Measurements from ENCODE around the gene ANXA4. TPM values are rescaled to one million over a fixed set of nuclear protein-coding genes. Genes with fewer than 3 reads are reported as not detected.

The ANXA4 gene
- total RNA-seq, 1 donor = 26.1 TPM

- no peak for DNase-seq (ENCODE audit: low read depth in 2 of 3, low spot score in 2 of 3)
Observed at GRCh38 chr2:69833752-69834151, 91.8 kb downstream of the ANXA4 start.

GRCh38 chr2:69835666-69836065, 93.7 kb downstream of the ANXA4 start:
- no peak for DNase-seq (ENCODE audit: low read depth in 2 of 3, low spot score in 2 of 3)

GRCh38 chr2:69836316-69836715, 94.4 kb downstream of the ANXA4 start:
- no peak for DNase-seq (ENCODE audit: low read depth in 2 of 3, low spot score in 2 of 3)

GRCh38 chr2:69837533-69837932, 95.6 kb downstream of the ANXA4 start:
- no peak for DNase-seq (ENCODE audit: low read depth in 2 of 3, low spot score in 2 of 3)

GRCh38 chr2:69843993-69844392, 102.1 kb downstream of the ANXA4 start:
- DNase-seq (ENCODE audit: low read depth in 2 of 3, low spot score in 2 of 3) = no peak

GRCh38 chr2:69844560-69844959, 102.6 kb downstream of the ANXA4 start:
- DNase-seq (ENCODE audit: low read depth in 2 of 3, low spot score in 2 of 3) = no peak

- no peak for DNase-seq (ENCODE audit: low read depth in 2 of 3, low spot score in 2 of 3)
Observed at GRCh38 chr2:69846182-69847067, 104.5 kb downstream of the ANXA4 start.

GRCh38 chr2:69847068-69847828, 105.3 kb downstream of the ANXA4 start:
- DNase-seq (ENCODE audit: low read depth in 2 of 3, low spot score in 2 of 3) = peak in 1 of 3 donors; percentile 5

- DNase-seq (ENCODE audit: low read depth in 2 of 3, low spot score in 2 of 3) = no peak
Observed at GRCh38 chr2:69848186-69848790, 106.4 kb downstream of the ANXA4 start.

- no peak for DNase-seq (ENCODE audit: low read depth in 2 of 3, low spot score in 2 of 3)
Observed at GRCh38 chr2:69858261-69858660, 116.3 kb downstream of the ANXA4 start.

- no peak for DNase-seq (ENCODE audit: low read depth in 2 of 3, low spot score in 2 of 3)
Observed at GRCh38 chr2:69863298-69863697, 121.4 kb downstream of the ANXA4 start.

Small RNA genes within 50 kb of the gene (small RNA-seq; reads per million reads assigned to genes)
- not detected for gene RPL23AP92

Other genes starting within 250 kb of the ANXA4 start
- 17.2 TPM for gene AAK1, start 98.4 kb upstream of the ANXA4 start, total RNA-seq
- gene GMCL1, start 87.5 kb downstream of the ANXA4 start, total RNA-seq = 12.1 TPM
- gene SNRNP27, start 151.8 kb downstream of the ANXA4 start, total RNA-seq = 6.2 TPM
- 19.4 TPM for gene MXD1, start 173.0 kb downstream of the ANXA4 start, total RNA-seq
- gene ASPRV1, start 219.5 kb downstream of the ANXA4 start, total RNA-seq = 1.1 TPM